DLD1 (cell line): ENCODE data around the gene SCN1B.
"Not testable (repeated sequence)": the region's sequence is repeated elsewhere in the genome, so short reads cannot be mapped to it uniquely, and the experiment has no call there.

Source experiments
- in situ Hi-C: cut with HindIII; loops from 2 replicates; pipeline ENCODE4 v1.10.0; 2017; ENCODE audit warnings: low sequenced_read_pairs

SCN1B gene

DNA sequence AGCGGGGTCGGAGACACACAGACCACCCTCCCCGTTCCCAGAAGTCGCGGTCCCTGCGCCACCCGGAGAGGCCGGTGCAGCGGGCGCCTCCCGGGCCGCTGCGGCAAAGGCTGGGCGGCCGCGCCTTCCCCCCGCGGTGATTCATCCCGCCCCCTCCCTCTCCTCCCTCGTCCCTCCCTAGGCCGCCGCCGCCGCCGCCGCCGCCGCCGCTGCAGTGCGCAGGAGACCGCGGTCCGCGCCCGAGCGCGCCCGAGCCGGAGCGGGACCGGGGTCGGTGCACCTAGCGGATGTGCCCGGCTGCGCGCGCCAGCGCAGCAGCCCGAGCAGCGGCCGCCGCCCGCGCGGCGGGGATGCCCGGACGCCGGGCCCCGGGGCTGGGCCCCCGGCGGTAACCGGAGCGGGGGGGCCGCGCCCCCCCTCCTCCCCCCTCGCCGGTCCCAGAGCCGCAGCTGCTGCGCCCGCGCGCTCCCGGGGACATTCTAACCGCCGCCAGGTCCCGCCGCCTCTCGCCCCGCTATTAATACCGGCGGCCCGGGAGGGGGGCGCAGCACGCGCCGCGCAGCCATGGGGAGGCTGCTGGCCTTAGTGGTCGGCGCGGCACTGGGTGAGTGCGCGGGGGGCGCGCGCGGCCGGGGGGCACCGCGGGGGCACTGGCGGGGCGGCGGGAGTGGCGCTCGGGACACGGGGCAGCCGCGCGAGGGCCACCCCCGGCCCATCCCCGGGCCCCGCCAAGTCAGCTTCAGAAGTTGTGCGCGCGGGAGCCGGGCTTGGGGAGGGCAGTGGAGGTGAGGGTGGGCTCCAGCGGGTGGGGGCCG is at the start of gene SCN1B:
Gene SCN1B (plus strand): TSS at position 214 of the 815 bp plus-strand sequence. CDS start 351 bp downstream, at position 565.
- in situ Hi-C loops = no loop called here

DNA sequence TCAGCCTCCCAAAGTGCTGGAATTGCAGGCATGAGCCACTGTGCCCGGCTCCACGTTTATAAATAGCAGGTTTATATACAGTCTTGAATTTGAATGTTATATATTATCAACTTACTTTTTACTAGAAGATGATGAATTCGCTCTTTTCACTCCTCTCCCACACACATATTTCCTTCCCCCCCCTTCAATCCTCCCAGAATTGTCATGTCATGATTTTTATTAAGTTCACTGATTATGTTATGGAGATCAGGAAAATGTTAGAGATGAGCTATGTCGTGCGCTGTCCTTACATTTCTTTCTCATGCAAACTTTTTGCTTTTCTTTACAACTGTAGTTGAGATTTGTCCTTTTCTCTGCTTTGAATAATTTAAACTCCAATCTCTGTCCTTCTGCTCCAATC is 48.0 kb upstream of the SCN1B start:
- in situ Hi-C loops = no loop called here

DNA sequence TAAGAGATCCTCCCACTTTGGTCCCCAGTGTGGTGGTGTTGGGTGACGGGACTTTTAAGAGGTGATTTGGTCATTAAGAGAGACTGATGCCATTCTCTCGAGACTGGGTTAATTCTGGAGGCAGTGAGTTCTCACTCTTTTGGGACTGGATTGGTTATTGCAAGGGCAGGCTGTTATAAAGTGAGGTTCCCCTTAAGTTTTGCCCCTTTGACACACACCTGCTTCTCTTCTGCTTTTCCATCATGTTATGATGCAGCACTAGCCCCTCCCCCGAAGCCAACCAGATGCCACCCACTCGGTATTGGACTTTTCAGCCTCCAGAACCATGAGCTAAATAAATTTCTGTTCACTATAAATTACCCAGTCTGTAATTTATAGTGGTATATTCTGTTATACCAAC is 46.5 kb upstream of the SCN1B start:
- in situ Hi-C loops = no loop called here

DNA sequence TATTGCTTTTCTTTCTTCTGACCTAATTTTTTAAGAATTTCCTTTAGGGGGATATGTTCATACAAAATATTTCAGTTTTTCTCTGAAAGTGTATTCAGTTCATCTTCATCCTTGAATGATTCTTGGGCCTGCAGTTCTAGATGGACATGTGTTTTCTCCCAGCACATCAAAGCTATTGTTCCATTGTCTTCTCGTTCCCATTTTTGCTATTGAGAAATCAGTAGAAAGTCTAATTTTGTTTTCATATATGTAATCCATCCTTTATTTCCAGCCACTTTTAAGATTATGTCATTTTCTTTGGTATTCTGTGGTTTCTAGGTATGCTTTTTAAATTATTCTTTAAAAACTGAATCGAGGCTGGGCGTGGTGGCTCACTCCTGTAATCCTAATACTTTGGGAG is 46.0 kb upstream of the SCN1B start:
- in situ Hi-C loops = no loop called here

DNA sequence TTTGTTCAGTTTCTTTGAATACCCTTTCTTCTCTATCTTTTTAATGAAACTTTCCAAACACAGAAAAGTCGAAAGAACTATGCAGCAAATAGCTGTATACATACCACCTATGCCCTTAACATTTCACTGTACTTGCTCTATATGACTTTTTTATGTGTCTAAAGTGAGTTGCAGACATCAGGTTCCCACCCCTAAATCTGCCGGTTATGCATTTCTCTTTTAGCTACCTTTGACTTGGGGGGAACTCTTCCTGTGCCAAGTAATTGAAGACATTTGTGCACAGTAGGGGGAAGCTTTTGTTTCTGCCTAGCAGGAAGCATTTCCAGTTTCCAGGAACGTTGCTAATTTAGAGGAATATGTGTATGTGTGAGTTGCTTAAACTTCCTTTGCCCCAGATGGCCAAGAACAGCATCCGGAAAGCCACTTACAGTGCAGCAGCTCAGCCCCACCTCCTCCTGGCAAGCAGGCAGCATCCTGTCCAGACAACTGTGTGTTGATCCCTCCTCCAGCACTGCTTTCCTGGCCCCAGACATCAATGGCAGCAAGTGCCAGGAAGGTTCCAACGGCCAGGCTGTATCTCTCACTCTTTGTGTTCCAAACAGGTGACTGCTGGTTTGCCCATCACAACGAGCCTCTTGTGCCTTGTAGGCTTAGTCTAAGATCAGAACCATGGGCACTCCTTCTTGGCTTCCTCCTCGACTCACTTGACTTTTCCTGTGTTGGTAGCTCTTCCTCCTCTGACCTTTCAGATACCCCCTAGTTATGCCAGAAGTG is 44.8 kb upstream of the SCN1B start:
- in situ Hi-C loops = no loop called here

DNA sequence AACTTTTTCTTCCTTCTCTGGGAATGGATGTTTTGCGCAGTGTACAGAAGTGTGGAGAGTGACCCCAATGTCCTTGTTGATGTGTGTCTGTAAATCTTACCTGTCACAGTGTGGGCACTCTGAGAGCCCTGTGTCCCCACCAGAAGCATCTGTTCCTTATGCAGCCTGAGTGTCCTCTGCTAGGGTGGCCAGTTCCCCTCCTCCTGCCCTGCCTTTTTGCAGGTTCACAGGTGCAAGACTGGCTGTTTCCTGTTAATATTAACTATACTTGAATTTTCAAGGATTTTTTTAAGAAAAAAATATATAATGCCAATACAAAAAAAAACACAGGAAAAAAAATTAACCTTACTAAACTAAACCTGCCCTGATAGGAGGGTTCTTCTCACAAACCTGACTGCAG is 42.2 kb upstream of the SCN1B start:
- in situ Hi-C loops = no loop called here

DNA sequence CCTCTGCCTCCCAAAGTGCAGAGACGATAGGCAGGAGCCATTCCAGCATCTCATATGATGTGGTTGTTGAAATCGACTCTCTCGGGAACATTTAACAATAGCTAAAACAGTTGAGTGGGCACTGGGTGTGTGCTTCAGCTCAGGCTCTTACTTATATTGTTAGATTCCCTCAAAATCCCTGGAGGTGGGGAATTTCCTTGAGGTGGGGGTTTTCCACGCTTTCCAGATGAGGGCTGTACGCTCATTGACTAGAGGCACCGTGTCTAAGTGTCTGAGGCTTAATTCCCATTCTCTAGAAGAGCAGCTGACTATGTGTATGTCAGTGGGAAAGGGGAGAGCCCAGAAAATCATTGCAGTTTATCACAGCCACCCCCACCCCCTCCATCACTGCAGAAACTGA is 41.0 kb upstream of the SCN1B start:
- in situ Hi-C loops = no loop called here

DNA sequence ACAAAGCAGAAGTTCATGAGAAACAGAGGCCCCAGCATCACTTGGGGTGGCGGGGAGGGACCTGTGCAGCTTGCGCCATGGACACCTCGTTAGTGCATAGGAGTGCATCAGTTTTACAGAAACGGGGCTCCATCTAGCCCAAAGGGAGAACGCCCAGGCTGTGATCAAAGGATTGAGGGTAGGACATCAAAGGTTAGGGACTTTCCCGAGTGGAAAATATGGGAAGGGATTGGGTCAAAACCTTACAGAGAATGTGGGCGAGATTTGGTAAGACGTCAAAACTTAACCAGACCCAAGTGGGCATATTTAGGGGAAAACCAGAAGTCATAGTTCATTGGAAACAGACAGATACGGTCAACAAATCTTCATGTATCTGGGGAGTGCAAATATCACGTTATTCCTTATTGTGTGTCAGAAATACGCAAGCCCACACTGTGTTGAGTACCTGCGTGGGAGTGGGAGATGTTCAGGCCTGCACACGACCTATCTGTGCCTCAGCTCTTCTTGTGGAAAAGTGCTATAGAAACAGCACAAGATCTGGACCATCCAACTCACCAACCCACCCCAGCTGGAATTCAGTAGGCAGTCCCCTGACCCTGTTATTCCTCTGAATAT is 39.6 kb upstream of the SCN1B start:
- in situ Hi-C loops = no loop called here

DNA sequence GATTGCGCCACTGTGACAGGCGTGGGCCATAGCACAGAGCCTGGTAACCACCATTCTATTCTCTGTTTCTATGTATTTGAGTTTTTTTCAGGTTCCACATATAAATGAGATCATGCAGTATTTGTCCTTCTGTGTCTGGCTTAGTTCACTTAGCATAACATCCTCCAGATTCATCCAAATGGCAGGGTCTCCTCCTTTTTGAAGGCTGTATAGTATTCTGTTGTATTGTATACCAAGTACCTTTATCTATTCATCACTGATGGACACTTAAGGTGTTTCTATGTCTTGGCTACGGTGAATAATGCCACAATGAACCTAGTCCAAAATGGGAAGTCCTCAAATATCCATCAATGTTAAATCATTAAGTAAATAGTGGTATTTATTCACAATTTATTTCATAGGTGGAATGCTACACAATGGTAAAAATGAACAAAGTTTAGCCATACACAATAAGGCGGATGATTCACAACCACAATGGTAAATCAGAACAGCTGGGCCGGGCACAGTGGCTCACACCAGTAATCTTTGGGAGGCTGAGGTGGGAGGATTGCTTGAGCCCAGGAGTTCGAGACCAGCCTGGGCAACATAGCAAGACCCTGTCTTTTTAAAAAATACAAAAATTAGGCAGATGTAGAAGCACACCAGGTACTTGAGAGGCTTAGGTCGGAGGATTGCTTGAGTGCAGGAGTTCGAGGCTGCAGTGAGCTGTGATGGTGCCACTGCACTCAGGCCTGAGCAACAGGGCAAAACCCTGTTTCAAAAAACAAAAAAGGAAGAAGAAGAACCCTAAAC is 38.5 kb upstream of the SCN1B start:
- in situ Hi-C loops = no loop called here

DNA sequence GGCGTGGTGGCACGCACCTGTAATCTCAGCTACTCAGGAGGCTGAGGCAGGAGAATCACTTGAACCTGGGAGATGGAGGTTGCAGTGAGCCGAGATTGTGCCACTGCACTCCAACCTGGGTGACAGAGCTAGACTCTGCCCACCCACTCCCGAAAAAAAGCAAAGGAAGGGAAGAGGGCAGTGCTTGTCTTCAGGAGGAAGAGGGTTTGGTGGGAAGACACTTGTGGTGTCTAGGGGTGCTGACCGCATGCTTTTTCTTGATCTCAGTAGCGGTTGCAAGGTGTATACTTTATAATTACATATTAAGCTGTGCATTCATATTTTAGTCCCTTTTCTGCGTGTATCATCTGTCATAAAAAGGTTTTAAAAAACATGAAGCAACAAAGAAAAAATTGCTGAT is 37.7 kb upstream of the SCN1B start:
- in situ Hi-C loops = not testable (repeated sequence)

DNA sequence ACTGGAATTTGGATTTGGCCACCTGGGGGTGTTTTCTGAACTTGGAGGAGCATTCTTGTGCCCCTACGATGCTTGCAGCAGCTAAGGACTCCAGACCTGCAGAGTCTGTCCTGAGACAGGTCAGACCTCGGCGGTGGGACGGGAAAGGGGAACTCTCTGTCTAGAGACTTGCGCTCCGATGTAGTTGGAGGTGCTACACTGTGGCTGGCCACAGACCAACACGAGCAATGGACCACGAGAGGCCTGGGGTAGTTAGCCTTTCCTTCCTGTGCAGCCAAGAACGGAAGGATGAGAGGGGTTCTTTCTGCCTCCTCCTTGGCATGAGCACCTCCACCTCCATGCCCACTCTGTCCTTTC is 36.0 kb upstream of the SCN1B start:
- in situ Hi-C loops = no loop called here

DNA sequence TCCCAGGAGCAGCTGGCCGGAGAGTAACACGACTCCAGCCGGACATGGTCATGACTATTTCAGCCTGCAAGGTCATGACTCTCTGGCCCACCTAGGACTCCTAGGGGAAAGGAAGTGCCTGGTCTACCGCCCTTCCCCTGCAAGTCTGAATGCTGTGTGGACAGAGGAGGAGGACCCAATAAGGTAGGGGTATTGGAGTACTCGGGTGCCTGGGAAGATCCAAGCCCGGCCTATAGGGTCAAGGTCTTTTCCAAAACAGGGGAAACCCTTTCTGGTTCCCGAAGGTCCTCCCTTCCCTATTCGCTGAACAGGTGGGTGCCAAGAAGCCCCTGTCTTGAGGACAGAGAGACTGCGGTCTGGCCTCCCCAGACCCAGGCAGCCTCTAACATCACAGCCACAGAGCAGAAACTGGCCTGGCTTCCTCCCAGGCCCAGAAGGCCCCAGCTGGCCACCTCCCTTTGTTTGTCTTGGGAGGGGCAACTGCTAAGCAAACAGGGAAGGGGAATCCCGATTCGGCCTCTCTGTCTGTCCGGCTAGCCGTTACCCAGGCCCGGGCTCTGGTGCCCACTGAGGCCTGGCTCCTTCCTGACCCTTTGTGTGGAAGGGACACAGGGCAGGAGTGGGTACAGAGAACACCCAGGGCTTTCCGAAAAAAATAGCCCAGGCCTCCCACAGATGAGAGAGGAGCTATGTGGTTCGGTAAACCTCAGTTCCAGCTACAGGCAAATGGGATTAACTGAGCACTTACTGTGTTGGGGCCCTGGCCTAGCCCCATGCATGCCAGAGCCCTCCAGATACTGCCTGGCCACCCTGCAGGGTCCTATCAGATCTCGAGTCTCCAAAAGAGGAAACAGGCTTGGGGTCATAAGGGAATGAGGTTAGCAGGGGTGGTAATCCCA is 35.4 kb upstream of the SCN1B start:
- in situ Hi-C loops = no loop called here

DNA sequence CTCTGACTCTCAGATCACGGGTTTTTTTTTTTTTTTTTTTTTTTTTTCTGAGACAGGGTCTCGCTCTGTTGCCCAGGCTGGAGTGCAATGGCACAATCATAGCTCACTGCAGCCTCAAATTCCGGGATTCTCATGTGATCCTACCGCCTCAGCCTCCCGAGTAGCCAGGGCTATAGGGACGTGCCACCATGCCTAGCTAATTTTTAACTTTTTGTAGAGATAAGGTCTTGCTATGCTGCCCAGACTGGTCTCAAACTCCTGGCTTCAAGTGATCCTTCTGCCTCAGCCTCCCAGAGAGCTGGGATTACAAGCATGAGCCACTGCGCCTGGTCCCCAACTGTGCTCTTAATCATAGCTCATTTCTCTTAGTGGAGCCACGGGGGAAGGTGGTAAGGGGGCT is 34.7 kb upstream of the SCN1B start:
- in situ Hi-C loops = no loop called here

DNA sequence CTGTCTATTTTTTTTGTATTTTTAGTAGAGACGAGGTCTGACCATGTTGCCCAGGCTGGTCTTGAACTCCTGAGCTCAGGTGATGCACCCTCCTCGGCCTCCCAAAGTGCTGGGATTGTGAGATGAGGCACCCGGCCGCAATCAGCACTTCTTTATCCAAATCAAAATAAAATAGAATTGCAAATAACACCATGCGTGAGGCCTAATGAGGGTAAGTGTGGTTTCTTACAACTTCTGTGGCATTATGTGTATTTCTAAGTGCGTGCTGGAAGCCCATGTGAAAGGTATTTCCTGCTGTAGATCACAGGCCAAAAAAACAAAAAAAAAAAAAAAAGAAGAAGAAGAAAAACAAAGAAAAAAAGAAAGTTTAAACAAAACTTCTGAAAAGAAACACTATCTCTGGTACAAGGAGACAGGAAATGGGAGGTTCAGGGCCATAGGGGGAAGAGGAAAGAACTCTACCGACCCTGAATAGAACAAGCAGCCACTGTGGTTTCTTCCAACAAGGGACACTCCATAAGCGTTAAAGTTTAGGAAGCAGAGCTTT is 33.1 kb upstream of the SCN1B start:
- in situ Hi-C loops = no loop called here

DNA sequence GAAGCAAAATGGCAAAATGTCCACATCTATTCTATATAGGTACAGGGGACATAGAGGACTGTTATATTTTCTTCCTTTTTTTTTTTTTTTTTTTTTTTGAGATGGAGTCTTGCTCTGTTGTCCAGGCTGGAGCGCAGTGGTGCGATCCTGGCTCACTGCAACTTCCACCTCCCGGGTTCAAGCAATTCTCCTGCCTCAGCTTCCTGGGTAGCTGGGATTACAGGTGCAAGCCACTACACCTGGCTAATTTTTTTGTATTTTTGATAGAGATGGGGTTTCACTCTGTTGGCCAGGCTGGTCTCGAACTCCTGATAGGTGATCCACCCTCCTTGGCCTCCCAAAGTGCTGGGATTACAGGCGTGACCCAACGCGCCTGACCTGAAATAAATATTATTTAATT is 32.0 kb upstream of the SCN1B start:
- in situ Hi-C loops = not testable (repeated sequence)

DNA sequence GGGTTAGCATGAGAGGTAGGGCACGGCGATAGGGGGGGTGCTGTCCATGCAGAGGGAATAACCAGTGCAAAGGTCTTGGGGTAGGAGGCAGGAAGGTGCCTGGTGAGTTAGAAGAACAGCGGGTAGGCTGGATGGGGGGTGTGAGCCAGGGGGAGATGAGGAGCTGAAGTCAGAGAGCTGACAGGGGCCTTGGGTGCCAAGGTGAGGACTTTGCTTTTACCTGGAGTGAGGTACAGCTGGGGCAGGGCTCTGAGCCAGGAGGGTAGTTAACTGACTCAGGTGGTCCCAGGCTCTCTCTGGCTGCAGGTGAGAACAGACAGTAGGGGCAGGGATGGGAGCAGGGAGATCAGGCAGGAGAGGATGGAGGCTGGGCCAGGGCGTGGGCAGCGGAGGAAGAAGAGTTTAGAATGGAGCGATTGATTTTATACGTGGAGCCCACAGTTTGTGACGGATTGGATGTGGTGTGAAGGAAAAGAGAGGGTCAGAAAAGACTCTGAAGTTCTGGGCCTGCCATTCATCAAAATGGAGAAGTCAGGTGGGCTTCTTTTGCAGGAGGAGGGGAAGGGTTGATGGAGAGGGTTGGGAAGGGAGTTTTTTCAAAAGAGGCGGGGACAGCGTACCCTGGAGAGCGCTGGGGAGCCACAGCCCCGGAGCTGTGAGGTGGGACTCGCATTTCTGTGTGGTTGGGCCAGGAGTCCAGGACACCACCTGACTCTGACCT is 31.3 kb upstream of the SCN1B start:
- in situ Hi-C loops = no loop called here

DNA sequence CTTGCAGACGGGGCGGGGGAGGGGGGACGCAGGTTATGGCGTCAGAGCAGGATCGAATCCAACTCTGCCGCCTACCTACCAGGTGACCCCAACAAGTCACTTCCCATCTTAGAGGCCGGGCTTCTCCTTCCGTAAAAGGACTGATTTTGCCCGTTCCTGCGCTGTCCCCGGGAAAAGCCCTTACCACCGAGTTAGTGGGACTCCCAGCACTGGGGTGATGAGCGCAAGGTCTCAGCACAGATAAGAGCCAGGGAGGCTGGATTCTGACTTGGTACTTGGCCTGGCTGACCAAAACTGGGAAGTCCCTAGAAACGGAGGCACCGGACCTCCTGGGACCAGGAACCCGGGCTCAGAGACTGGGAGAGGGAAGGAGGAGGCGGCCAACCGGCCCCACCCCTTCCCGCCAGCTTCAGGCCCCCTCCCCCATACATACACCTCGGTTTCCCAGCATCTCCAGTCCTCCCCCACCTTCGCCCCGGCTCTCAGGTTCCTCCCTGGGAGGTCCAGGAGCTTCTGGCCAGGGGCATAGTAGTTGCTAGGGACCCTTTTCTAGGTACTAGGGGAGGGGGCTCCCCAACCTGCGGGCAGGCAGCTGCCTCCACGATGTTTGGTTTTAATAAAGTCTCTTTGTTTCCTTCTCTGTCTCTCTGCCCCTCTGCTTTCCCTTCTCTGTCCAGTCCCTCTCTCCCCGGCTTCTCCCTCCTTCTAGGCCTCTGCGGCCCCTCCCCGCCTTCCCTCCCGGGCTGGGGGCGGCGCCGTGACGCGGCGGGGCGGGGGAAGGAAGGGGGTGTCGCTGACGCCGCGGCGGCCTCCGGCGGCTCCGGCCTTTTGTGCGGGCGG is 30.6 kb upstream of the SCN1B start, which contains the start of gene GRAMD1A:
Gene GRAMD1A (plus strand): TSS at position 826 of the 840 bp plus-strand sequence. CDS start 156 bp downstream, outside the sequence.
- in situ Hi-C loops = no loop called here

DNA sequence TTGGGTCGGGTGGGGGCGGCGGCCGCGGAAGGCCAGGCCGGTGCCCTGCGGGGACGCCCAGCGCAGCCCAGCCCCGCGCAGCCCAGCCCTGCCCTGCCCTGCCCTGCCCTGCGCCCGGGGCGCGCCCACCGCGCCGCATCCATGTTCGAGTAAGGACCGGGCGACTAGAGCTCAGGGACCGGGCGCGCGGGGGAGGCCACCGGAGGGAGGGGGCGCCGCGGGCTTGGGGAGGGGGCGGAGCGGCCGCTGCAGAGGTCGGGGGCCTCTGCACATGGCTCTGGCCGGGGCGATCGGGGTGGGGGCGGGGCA is 30.0 kb upstream of the SCN1B start:
- in situ Hi-C loops = no loop called here
